Lower leg skin (tissue), 3 donors: ENCODE data around the gene AKIRIN1.

Experiments used
- POLR2A ChIP-seq, 2 donors: fragments of 450-650 bp; IDR thresholded peaks; one replicate each; pipeline ENCODE4 v1.6.1; 2016 to 2017; ENCODE audit warnings: antibody characterized with exemption in 2 of 2, mild to moderate bottlenecking in 1 of 2, moderate library complexity in 1 of 2
- TF ChIP-seq, protein P1 (sequence below), 3 donors: fragments of 450-650 bp; IDR thresholded peaks; one replicate each; pipeline ENCODE4 v1.5.1; 2016; ENCODE audit warnings: antibody characterized with exemption in 3 of 3, mild to moderate bottlenecking in 3 of 3, moderate library complexity in 2 of 3

DNA sequence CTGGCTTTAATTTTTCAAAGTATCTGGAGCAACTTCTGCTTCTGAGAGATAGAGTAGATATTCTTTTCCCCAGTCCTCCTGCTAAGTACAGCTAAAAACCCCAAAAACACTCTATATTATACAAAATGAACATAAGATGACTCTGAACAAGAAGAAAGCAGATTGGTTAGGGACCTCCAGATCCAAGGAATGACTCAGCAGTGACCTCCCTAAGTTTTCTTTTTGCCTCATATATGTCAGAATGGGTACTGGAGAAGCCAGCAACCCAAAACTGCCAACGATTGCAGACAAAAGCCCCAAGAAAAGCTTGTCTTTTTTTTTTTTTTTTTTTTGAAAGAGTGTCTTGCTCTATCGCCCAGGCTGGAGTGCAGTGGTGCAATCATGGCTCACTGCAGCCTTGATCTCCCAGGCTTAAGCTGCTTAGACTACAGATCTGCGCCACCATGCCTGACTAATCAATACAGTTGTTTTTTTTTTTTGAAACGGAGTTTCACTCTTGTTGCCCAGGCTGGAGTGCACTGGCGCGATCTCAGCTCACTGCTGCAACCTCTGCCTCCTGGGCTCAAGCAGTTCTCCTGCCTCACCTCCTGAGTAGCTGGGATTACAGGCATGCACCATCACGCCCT, 57.8 kb downstream of the AKIRIN1 start:
- TF ChIP-seq, protein P1, sequence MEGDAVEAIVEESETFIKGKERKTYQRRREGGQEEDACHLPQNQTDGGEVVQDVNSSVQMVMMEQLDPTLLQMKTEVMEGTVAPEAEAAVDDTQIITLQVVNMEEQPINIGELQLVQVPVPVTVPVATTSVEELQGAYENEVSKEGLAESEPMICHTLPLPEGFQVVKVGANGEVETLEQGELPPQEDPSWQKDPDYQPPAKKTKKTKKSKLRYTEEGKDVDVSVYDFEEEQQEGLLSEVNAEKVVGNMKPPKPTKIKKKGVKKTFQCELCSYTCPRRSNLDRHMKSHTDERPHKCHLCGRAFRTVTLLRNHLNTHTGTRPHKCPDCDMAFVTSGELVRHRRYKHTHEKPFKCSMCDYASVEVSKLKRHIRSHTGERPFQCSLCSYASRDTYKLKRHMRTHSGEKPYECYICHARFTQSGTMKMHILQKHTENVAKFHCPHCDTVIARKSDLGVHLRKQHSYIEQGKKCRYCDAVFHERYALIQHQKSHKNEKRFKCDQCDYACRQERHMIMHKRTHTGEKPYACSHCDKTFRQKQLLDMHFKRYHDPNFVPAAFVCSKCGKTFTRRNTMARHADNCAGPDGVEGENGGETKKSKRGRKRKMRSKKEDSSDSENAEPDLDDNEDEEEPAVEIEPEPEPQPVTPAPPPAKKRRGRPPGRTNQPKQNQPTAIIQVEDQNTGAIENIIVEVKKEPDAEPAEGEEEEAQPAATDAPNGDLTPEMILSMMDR (IDR thresholded peaks at IDR 0.05): no peak
- TF ChIP-seq POLR2A (IDR thresholded peaks at IDR 0.05): no peak
